HTERT RPE-1 (cell line): Measurements from ENCODE around the gene CAPN14.

ENCODE experiments used
- in situ Hi-C: fragments of 300-500 bp; cut with MboI; formaldehyde crosslinking; loops from 4 replicates; pipeline ENCODE4 v1.14.3; 2020; ENCODE audit warnings: low sequenced_read_pairs

The CAPN14 gene

DNA sequence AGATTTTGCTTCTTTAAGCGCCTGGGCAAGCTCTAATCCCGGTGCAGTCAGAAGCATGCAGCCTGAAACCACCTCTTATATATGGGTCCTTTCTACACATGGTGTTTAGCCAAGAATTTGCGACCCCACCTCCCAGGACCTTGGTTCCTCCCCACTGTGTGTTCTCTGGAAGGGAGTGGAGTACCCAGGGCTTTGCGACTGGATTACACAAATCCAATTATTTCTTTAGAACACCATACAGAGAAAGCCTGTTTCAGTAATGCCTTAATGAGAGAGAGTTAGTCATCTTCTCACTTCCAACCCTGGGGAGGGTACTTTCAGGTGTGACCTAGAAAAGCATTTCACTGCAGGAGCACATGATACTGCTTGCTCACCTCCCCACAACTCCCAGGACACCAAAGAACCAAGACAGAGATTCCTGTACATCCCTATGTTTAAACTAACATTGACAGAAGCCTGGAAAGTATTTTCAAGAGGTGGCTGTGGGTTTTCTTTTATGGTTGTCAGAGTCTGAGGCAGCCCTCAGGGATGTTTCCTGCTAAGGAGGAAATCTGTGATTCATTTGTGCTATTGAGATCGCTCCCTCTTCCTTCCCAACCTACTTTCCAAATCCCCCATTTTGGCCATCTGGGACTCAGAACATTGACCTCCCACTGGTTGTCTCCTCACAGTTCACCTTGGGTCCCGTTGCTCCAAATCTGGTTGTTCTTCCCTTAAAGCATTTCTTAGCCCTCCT is at the start of gene CAPN14:
Gene CAPN14 (minus strand): TSS at position 51 of the 736 bp plus-strand sequence. CDS start 12,068 bp downstream, outside the sequence.
- in situ Hi-C loops, result no loop called here

DNA sequence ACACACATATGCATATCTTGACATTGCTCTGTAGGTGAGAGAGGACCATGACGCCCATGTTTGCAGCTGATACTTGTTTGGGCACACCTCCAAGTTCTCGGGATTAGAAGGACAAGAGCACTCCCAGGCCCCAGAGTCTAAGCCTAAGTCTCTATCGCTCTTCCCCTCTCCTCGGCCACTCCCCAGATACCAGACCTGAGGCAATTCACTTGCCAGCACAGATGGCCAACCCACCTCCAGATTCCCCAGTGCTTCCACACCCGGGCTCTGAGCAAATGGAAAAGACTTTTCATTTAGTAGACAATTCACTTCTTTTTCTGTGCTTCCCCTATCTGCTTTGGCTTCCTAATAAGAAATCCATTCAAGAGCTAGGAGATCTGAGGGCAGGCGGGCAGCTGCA is 49.5 kb upstream of the CAPN14 start:
- in situ Hi-C loops, result no loop called here

DNA sequence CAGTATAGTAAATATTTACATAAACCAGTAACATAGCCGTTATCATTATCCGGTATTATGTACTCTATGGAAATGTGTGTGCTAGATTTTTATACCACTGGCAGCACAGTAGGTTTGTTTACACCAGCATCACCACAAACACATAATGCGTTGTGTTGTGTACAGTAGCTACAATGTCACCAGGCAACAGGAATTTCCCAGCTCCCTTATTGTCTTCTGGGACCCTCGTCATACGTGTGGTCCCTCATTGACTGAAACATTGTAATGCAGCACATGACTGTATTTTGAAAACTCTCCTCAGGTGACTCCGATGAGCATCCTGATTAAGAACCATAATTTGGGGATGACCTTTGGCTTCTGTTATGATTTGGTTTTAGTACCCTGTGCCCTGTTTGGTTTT is 47.9 kb upstream of the CAPN14 start:
- in situ Hi-C loops, result no loop called here

GRCh38 chr2:31263636-31264190 is 46.4 kb upstream of the CAPN14 start:
- in situ Hi-C loops, result no loop called here

GRCh38 chr2:31260870-31261269 is 43.6 kb upstream of the CAPN14 start:
- in situ Hi-C loops, result no loop called here

DNA sequence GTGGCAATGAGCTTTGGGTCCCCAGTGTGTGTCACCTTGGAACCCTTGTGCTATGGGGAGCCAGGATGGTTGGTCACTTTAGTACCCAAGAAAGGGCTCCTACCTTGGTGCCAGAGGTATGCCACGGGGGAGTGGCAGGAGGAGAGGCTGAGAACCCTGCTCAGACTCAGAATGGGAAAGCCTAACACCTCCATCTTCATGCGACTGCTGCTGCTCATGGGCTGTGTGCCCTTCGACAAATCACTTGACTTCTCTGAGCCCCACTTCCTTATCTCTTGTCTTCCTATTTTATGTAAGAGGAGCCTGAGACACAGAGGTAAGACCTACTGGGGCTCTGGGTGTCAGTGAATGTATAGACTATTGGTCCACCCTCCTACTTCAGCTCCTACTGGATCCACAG is 41.8 kb upstream of the CAPN14 start:
- in situ Hi-C loops, result no loop called here

GRCh38 chr2:31258351-31258750 is 41.0 kb upstream of the CAPN14 start:
- in situ Hi-C loops, result no loop called here

DNA sequence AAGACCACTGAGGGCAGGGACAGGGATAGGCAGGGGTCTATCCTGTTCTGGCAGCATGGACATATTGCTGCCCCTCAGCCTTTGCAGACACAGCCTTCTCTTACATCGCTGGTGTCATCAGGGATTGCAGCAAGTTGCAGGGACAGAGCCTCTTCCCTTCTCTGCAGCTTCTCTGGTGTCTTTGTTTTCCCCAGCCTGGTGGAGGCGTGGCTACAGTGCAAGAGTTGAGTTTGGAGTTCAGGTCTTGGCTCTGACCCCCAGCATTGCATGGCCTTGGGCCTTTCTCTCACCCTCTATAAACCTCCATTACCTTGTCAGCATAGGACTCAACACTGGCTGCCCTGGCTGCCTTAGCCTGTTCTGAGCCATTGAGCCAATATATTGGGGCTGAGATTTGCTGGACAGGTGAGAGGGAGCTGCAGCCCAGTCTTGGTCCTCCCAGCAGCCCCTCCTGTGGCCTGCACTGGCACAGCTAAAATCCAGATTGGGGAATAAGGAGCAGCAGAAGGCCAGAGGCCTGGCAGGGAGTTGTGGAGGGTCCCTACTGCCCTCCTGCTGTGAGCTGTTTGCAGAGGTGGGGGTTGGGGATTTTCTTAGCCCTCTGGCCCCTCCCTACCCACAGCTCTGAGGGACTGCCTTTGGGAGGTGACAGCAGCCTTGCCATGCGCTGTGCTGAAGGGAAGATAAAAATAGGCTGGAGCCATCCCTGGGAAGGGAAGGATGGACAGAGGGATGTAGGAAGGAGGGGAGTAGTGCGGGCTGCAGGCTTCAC is 39.5 kb upstream of the CAPN14 start:
- in situ Hi-C loops, result no loop called here

- in situ Hi-C loops, result no loop called here
These were observed 38.7 kb upstream of the CAPN14 start for GRCh38 chr2:31255911-31256571.

DNA sequence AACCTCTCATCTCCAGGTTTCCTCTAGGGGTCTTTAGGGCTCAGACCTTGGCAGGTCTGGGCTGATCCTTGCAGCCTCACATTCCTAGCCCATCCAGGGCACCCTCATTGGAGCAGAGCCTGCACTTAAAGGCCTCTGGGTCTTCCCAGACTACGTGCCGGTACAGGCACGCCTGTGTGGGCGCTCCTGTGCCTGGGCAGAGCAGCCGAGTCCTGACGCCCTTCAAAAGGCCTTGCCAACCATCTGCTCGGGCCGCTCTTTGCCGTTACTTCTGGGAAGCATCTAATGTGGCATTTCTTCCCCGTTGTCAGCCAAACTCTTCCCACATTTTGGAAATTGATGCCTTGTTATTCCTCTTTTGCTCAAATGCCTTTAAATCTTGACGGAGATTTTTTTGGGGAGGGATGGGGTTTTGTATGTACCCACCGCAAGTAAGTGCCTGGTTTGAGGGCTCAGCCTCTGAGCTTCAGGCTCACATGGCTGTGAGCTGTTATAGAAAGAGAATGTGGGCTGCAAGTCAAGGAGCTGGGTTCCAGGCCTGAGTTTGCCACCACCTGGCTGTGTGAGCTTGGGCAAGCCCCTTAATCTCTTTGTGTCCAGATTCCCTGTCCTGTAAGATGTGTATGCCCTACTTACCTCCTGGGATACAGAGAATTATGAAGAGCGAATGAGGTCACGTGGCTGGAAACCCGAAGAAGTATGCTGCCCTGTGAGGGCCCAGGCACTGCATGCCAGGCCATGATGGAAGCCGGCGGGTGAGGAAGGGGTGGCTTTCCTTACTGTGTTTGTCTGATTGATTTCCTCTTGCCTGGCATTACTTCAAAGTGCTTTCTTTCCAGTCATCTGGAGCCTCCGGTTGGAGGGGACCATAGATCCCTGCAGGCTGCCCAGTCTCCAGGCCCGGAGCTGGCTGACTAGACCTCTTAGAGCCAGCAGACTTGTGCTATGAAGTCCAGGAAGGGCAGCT is 37.2 kb upstream of the CAPN14 start:
- in situ Hi-C loops, result no loop called here

GRCh38 chr2:31253356-31254131 is 36.2 kb upstream of the CAPN14 start:
- in situ Hi-C loops, result no loop called here

GRCh38 chr2:31251851-31252250 is 34.5 kb upstream of the CAPN14 start:
- in situ Hi-C loops, result no loop called here

DNA sequence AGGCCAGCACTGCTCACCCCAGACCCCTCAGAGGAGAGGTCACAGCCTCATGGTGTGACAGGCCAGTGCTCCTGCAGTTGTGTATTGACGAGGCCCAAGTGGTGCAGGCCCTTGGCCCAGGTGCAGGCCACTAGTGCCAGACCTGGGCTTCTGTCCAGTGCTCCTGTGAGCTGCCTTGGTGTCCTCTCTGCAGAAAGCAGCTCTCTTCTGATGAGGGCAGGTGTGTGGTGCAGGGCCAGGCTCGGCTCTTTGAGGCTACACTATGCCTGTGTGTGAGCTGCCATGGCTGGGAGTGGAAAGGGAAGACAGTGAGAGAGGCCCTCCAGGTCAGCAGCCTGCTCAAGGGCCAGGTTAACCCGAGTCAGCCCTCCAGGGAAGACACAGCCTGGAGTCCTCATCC is 33.7 kb upstream of the CAPN14 start:
- in situ Hi-C loops, result no loop called here

GRCh38 chr2:31249009-31249690 is 31.8 kb upstream of the CAPN14 start:
- in situ Hi-C loops, result no loop called here

DNA sequence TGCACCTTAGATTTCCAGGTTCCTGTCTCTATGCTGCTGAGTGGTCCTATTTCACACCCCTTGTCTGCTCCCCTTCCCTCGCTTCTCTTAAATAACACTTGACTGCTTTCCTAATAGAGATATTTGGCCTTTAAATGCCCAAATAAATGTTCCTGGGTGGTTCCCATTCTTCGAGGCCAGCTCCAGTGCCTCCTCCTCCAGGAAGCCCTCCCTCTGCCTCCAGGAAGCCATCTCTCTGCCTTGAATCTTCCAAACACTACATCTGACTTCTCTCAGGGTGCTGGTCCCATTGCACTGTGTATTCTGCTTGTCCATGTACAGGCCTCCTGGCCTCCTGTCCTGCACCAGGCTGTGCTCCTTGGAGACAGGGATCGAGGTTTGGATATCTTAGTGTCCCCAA is 30.8 kb upstream of the CAPN14 start:
- in situ Hi-C loops, result no loop called here

GRCh38 chr2:31247711-31248110 is 30.4 kb upstream of the CAPN14 start:
- in situ Hi-C loops, result no loop called here

DNA sequence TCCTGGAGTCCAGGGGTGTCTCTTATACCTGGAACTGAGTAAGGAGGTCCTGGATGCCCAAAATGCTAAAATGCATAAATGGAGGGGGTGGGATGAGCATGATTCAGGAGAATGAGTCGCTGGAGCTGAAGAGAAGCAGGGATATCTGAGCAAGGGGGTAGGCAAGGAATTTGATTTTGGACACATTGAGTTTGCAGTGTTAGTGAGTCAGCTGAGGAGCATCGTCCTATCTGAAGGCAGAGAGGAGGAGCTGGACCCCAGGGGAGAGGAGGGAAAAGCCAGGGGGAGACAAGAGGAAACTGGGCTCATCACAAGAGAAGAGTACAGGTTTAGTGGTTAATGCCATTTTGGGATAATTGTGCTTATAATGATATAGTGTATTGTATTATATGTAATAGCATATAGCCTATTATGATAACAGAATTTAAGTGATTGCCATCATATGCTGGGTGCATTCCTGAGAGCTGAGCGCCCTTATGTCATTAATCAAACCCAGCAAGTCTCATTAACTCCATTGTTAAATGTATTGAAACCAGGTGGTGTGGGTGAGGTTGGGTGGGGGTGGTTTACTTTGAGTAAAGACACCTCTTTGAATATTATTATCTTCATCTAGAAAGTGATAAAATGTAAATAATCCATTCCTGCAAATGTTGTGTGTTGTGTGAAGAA is 29.0 kb upstream of the CAPN14 start:
- in situ Hi-C loops, result no loop called here

DNA sequence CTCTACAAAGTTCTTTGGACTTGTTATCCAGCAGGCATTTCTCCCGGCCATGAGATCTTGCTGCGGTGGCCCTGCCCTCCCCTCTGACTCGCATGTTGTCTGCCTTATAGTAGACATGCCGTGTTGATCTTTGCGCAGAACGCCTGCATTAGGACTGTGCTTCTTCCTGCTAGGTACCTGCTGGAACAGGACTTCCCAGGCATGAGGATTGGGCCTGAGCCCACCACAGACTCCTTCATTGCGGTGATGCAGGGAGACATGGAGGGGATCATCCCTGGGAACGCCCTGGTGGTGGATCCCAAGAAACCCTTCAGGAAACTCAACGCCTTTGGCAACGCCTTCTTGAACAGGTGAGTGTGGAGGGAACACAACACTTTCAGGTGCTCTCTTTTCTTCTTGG is 26.8 kb upstream of the CAPN14 start:
- in situ Hi-C loops, result no loop called here

DNA sequence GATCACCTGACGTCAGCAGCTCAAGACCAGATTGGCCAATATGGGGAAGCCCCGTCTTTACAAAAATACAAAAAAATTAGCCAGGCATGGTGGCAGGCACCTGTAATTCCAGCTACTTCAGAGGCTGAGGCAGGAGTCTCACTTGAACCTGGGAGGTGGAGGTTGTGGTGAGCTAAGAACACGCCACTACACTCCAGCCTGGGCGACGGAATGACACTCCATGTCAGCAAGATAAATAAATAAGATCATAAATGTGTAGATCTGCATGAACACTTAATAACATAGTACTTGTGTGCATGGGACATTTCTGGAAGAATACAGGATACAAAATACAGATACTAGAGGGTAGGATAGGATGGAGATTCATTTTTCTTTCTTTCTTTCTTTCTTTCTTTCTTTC is 25.7 kb upstream of the CAPN14 start:
- in situ Hi-C loops, result no loop called here
